Neutrophil (primary cell): ENCODE data around the gene L1CAM.

Experiments
- H3K27ac ChIP-seq: fragments of 200-600 bp; sonication (generic); 2 replicates; pipeline ENCODE4 v1.5.1; 2016; ENCODE audit warnings: mild to moderate bottlenecking, moderate library complexity
- H3K27me3 ChIP-seq: fragments of 200-600 bp; sonication (generic); 2 replicates; pipeline ENCODE4 v1.6.0; 2016; ENCODE audit warnings: mild to moderate bottlenecking
- H3K36me3 ChIP-seq: fragments of 200-600 bp; sonication (generic); 2 replicates; pipeline ENCODE4 v1.5.1; 2017
- H3K4me1 ChIP-seq, 2 experiments: fragments of 200-600 bp in 1 of 2; sonication (generic) in 1 of 2; 1 replicate in 1 of 2; 2 replicates in 1 of 2; pipeline versions ENCODE4 v1.5.1 to v1.6.1; 2013 to 2016; ENCODE audit warnings: low read depth in 1 of 2, low read length in 1 of 2, mild to moderate bottlenecking in 1 of 2, moderate library complexity in 1 of 2; ENCODE audit not compliant: control insufficient read depth in 1 of 2, insufficient read depth in 1 of 2
- H3K4me3 ChIP-seq, 2 experiments: fragments of 200-600 bp in 1 of 2; sonication (generic) in 1 of 2; 1 replicate in 1 of 2; 2 replicates in 1 of 2; pipeline ENCODE4 v1.5.1; 2013 to 2016; ENCODE audit warnings: low read depth in 1 of 2, low read length in 1 of 2, mild to moderate bottlenecking in 1 of 2, moderate library complexity in 1 of 2
- H3K9me3 ChIP-seq: fragments of 200-600 bp; sonication (generic); 2 replicates; pipeline ENCODE4 v1.5.1; 2016
- TF ChIP-seq, protein P1 (sequence below): fragments of 200-600 bp; sonication (generic); IDR thresholded peaks from 2 replicates; pipeline ENCODE4 v1.5.1; 2016; ENCODE audit warnings: antibody characterized with exemption

Gene L1CAM

GRCh38 chrX:153862369-153863250 is 23.4 kb downstream of the L1CAM start:
- Histone ChIP-seq H3K36me3 (no peaks in the 10 kb centered on the region), H3K27me3 (no peaks in the 10 kb centered on the region), H3K27ac (no peak overlapping the region), H3K9me3 (no peaks in the 10 kb centered on the region), H3K4me3 (no peak overlapping the region), H3K4me1 (no peaks in the 10 kb centered on the region)
- TF ChIP-seq, protein P1, sequence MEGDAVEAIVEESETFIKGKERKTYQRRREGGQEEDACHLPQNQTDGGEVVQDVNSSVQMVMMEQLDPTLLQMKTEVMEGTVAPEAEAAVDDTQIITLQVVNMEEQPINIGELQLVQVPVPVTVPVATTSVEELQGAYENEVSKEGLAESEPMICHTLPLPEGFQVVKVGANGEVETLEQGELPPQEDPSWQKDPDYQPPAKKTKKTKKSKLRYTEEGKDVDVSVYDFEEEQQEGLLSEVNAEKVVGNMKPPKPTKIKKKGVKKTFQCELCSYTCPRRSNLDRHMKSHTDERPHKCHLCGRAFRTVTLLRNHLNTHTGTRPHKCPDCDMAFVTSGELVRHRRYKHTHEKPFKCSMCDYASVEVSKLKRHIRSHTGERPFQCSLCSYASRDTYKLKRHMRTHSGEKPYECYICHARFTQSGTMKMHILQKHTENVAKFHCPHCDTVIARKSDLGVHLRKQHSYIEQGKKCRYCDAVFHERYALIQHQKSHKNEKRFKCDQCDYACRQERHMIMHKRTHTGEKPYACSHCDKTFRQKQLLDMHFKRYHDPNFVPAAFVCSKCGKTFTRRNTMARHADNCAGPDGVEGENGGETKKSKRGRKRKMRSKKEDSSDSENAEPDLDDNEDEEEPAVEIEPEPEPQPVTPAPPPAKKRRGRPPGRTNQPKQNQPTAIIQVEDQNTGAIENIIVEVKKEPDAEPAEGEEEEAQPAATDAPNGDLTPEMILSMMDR, result no peak

GRCh38 chrX:153861733-153862310 is 24.2 kb downstream of the L1CAM start:
- Histone ChIP-seq H3K27ac (no peak overlapping the region), H3K27me3 (no peaks in the 10 kb centered on the region), H3K9me3 (no peaks in the 10 kb centered on the region), H3K36me3 (no peaks in the 10 kb centered on the region), H3K4me3 (no peak overlapping the region), H3K4me1 (no peaks in the 10 kb centered on the region)
- TF ChIP-seq, protein P1, result no peak

DNA sequence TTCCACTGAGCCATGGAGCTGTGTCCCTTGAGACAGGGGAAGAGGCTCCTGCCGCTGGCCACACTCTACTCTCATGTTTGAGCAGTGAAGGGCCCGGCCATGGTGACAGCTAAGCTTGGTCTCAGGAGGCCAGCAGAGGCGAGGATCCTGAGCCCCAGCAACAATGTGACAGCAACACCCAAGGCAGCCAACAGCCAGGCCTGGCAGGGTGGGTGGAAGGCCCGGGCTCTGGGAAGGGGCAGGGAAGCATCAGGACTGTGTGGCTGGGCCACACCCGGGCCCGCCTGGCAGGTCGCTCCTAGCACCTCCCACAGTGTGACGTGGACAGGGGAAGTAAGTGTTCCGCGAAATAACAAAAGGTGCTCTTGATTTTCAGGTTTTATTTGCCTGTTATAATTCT is 24.8 kb downstream of the L1CAM start:
- no peaks in the 10 kb centered on the region for H3K36me3 ChIP-seq
- H3K4me3 ChIP-seq, result no peak overlapping the region
- H3K9me3 ChIP-seq, result no peaks in the 10 kb centered on the region
- H3K27ac ChIP-seq, result no peak overlapping the region
- H3K4me1 ChIP-seq, result no peaks in the 10 kb centered on the region
- H3K27me3 ChIP-seq, result peaks cover 3% of the 10 kb centered on the region
- TF ChIP-seq, protein P1, result no peak

DNA sequence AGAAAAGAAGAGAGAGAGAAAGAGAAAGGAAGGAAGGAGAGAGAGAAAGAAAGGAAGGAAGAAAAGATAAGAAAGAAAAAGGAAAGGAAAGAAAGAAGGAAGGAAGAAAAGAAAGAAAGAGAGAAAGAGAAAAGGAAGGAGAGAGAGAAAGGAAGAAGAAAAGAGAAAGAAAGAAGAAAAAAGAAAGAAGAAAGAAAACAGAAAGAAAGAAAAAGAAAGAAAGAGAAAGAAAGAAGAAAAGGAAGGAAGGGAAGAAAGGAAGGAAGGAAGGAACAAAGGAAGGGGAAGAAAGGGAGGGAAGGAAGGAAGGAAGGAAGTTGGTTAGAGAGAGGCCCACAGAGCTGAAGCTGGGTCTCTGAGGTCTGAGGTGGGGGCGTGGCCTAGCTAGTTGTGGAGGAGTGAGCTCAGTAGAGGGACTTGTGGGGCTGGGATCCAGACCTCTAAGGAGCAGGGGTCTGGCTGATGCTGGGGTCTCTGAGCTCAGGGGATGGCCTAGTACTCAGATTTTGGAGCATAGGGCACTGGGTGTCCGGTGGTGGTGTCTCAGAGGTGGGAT is 28.5 kb downstream of the L1CAM start:
- Histone ChIP-seq H3K27me3 (peaks cover 9% of the 10 kb centered on the region), H3K4me1 (no peaks in the 10 kb centered on the region), H3K36me3 (no peaks in the 10 kb centered on the region), H3K9me3 (no peaks in the 10 kb centered on the region), H3K4me3 (no peak overlapping the region), H3K27ac (no peak overlapping the region)
- TF ChIP-seq, protein P1, result no peak

GRCh38 chrX:153854702-153855101 is 31.3 kb downstream of the L1CAM start:
- Histone ChIP-seq H3K4me3 (no peak overlapping the region), H3K27me3 (peaks cover 20% of the 10 kb centered on the region), H3K4me1 (no peaks in the 10 kb centered on the region), H3K27ac (no peak overlapping the region), H3K9me3 (no peaks in the 10 kb centered on the region), H3K36me3 (no peaks in the 10 kb centered on the region)
- TF ChIP-seq, protein P1, result no peak
